ENCODE measurements around the gene PPP1R12A.

PPP1R12A gene

DNA sequence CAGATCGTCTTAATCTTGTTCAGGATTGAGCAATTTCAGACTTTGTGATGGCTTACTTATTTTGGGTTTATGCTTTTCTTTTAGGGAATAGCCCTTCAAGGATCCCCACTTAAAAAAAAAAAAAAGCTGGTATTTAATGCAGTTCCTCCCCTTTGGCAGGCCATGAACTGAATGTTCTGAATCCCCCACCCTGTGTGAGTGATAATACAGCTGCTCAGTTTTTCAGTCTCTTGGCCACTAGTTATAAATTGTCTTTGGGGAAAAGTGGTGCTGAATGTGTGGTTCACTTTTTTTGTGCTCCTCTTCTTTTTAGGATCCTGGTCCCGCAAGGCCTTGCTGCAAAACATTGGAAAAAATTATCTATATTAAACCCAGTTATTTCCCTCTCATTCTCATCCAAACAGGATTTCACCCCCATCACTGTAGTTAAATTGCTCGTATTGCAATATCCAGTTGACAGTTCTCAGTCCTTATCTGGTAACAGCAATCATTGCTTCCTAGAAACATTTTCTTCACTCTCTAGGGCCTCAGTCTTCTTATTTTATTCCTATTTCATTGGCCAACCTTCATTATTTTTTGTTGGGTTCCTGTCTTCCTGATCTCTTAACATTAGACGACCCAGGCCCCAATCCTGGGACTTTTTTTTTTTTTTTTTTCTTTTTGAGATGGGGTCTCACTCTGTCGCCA lies 171.0 kb downstream of the PPP1R12A start:
- no peak for DNase-seq

DNA sequence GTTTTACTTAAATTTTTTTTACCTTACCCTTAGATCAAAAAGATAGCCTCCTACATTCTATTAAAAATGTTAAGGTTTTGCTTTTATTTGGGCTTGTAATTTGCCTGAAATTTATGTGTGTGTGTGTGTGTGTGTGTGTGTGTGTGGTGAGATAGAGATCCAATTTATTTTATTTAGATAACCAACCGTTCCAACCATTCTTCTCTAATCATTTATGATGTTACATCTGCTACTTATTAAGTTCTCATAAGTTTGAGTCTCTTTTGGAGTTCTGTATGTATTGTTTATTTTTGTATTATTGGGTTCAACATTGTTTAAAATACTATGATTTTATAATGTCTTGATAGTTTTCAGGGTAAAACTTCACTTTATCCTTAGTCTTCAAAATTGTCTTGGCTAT lies 173.6 kb downstream of the PPP1R12A start:
- DNase-seq, result no peak

DNA sequence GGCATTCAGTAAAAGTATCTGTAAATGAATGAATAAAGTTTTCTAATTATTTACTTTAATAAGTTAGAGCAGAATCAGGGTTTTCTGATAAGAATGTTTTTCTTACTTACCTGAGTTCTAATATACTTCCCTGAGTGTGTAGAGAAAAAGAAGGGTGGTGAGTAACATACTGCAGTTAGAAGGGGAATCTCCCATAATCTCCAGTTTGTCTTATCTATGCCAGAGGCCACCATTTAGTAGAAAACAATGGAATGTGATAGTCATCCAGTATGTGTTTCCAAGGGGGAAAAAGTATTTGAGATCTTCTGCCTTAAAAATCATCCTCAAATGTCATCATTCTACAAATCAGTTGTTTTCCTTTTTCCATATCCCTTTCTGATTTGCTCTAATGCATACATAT lies 187.6 kb downstream of the PPP1R12A start:
- peak; percentile 47 for DNase-seq

DNA sequence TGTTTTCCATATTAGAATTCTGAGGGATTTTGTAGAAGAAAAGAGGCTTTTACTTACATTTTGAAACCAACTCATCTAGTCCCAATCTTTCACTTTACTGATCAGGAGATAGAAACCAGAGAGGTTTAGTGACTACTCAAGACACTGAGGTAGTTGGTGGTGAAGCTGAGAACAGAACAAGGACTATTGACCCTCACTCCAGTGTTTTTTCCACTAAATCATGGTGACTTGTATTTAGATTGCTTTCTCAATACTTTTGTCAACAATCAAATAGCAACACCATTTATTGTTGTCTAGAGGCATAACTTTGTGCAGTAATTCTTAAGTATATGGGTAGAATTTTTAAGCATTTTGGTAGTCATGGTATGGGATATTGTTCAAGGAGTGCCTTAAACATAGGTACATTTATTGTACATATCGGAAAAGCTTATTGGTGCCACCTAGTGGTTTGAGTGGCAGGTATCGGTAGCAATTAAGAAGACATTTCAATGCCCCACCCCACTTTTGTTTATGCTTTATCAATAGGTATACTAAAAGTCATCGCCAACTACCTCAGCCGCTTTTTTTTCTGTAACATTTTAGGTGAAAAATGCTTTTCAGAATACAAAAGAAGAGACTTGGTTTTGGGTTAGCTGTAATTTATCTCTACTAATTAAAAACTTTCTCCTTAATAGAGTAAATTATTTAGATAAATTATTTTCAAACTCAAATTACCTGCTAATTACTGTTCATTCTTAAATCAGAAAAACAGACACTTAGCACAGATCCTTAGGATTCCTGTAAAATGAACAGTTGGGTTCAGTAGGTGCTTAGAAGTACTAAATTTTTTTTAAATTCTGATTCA lies 196.8 kb downstream of the PPP1R12A start:
- peak; percentile 45 for DNase-seq

DNA sequence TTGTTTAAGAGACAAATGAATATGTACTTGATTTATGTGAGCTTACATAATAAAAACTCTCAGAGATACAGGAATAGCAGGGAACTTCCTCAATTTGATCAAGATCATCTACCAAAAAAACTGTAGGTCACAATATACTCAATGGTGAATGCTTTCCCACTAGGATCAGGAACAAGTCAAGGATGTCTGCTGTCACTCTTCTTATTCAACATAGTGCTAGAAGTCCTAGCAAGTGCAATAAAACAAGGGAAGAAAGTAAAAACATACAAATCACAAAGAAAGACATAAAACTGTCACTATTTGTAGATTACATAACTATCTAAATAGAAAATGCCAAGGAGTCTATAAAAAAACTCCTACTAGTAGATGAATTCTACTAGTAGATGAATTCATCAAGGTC lies 202.3 kb downstream of the PPP1R12A start:
- no peak for DNase-seq

DNA sequence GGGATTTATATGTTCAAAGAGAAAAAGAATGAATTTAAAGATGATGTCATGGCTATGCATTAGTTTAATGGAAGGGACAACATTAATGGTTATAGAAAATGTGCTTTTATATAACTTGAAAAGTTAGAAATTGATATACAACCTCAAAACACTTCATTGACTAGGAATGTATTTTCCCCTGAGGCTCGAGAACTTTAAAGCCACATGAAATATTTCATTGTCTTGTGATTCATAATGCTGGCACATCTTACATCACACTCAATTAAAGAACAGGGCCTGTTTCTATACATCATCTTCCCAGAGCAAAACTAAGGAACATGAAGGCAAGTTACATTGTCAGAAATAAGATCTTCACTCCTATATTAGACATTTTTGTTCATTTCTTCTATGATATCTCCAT lies 208.9 kb downstream of the PPP1R12A start:
- peak; percentile 79 for DNase-seq

Measured in NCI-H226 (cell line).